ENCODE results near the gene TMEM41A.

DNA sequence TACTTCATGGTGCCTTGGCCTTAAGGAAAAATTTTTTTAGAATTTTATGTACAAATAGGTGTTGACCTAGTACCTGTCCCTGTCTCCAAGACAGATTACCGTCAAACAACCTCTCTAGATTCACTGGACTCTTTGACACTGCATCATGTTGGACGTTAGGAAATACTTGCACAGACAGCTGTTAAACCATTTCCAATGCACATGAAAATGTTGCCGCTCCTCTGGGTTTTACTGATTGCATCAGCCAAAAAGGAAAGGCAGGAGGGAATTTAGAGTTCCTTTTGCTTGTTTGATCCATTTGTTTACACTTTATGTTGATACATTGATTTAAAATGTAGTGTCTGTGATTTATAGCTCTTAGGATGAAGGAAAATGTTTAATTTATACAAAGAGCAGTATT lies 14.5 kb downstream of the TMEM41A start:
- TF ChIP-seq POLR2A (IDR thresholded peaks at IDR 0.05): no peak
- TF ChIP-seq, protein P1, sequence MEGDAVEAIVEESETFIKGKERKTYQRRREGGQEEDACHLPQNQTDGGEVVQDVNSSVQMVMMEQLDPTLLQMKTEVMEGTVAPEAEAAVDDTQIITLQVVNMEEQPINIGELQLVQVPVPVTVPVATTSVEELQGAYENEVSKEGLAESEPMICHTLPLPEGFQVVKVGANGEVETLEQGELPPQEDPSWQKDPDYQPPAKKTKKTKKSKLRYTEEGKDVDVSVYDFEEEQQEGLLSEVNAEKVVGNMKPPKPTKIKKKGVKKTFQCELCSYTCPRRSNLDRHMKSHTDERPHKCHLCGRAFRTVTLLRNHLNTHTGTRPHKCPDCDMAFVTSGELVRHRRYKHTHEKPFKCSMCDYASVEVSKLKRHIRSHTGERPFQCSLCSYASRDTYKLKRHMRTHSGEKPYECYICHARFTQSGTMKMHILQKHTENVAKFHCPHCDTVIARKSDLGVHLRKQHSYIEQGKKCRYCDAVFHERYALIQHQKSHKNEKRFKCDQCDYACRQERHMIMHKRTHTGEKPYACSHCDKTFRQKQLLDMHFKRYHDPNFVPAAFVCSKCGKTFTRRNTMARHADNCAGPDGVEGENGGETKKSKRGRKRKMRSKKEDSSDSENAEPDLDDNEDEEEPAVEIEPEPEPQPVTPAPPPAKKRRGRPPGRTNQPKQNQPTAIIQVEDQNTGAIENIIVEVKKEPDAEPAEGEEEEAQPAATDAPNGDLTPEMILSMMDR (IDR thresholded peaks at IDR 0.05): no peak
- TF ChIP-seq POLR2AphosphoS5 (IDR thresholded peaks at IDR 0.05; ENCODE audit: insufficient read depth in 1 of 2, low read depth in 1 of 2): no peak
